GM19328 (cell line): ENCODE results near the gene EARS2.

Experiments
- ATAC-seq: cut with Tn5 transposase; IDR thresholded peaks from one replicate; pipeline ENCODE4 v1.9.1; 2021; ENCODE audit warnings: mild to moderate bottlenecking, moderate library complexity; ENCODE audit not compliant: unreplicated experiment

The EARS2 gene

DNA sequence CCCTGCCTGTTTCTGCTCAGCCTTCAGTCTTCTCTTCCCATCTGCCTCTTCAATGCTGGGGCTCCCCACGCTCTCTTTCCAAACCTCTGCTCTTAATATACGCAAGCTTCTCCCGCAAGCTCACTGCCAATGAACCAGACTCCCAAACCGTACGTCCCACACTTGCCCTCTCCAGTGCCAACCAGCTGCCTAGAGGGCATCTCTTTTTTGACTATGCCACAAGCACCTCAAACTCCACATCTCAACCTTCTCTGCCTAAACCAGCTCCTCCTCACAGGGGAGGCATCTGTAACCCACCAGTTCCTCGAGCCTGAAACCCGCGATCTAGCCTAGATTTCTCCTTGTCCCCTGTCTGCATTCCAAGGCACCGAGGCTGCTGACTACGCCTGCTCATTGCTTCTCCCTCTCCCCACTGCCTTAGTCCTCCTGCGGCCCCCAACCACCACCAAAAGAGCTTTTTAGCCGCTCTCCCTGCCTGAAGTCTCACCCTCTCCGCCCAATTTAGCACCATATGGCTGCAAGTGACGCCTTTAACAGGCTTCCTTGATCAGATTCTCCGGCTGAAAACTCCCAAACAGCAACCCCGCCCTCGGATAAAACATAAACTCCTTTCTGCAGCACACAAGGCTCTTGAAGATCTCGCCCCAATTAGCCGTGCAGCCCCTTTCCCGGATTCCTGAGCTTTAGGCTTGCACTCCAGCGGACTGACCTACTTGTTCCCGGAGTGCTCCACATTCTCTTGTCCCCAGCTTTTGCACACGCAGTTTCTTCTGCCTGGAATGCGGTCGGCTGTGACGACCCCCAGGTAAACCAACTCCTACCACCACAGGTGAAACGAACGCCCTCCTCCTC lies 48.3 kb downstream of the EARS2 start:
- ATAC-seq = no peak

DNA sequence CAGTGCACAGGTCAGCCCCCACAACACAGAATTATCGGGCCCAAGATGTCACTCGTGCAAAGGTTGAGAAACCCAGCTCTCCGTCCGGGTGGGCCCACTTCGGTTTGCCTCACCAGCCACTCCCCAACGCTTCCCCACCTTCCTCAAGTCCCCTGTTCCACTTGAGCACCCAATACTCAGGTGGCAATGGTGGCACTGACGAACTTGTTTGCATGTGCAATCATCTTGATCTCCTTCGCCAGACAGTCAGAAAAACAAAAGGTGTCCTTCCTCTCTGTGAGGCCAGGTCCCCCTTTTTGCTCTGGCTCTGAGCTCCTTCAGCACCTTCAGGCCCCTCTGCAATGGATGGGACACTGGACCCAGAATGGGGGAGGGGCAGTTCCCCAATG lies 50.5 kb downstream of the EARS2 start:
- ATAC-seq = no peak

DNA sequence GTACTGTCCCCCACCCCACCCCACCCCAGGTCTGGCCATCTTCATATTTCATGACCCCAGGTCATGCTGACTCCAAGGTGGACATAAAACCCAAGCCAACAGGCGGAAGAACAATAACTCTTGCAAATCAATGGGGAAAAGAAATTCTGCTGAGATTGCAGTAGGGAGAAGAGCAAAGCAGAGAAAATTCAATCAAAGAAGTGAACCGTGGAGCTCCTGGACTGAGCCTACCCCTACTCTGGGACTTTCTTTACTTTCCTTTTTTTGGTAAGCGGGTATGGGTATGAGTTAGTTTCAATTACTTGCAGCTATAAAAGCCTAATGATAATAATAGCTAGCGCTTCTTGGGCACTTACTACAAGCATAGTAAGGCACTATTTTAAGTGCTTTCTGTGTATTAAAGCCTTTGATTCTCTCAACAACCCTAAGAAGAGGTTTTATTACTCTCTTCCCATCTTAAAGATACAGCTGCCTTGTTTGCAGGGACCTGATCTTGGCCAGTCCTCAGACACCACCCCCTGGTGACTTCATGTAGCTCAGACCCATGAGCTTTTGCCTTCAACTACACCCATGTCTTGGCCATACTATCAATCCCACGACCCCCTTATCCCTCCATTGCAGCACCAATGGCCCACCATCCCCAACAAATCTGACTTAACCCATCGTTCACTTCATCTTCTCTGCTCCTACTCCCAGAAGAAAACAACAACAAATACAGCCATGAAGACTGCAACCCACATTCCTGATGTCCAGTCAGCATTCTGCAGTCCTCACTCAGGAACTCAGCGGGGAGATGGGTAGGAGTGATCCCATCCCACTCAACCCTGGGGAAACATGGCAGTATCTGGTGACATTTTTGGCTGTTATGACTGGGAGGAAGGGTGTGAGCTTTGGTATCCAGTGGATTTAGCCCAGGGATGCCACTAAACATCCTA lies 51.2 kb downstream of the EARS2 start:
- no peak for ATAC-seq

DNA sequence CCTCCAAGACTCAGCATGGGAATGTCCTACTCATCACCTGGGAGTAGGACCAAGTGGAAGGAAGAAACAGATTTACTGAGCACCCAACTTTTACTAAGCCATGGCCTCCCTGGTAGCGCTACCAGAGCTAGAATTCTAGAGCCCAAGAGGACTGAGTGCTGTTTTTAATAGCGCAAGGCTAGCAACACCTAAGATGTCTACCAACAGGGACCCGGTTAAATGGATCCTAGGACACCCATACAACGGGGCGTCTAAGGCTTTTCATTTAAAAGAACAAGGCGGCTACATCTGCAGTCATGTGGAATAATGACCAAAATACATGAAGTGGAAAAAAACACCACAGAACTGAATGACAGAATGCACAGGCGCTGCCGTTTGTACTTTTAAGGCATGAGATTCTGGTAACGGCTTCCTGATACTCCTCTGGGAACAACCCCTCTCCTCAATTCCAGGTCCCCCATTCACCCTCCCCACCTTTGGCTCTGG lies 51.9 kb downstream of the EARS2 start:
- ATAC-seq = no peak

DNA sequence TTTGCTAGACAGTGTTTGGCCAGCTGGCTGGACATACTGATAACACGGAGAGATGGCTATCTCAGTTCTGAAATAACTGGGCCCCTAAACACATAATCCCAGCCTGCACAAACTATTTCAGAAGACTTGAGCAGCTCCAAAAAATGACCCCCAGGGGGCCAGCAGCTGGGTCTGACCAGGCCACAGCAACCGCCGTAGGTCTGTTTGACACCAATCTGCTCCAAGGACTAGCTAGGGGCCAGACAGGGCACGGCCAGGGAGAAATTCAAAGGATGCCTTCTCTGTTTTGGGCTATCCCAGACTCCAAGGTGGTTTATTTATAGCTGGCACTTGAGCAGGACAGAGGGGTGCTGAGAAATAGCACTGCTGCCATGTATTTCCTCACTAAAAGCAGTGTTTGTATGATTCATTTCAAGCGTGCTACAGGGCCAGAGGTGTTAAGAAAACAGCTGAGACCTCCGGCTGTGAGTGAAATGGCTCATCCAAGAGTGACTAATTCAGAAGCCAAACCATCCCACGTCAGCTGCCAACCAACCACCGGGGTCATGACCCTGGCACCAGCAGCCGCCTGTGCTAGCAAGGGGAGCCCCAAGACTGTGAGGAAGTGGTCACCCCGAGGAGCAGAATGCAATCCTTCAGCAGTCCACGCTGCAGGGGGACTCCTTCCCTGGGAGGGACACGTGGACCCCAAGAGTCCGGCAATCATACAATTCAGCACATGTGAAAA lies 52.5 kb downstream of the EARS2 start:
- ATAC-seq = no peak

DNA sequence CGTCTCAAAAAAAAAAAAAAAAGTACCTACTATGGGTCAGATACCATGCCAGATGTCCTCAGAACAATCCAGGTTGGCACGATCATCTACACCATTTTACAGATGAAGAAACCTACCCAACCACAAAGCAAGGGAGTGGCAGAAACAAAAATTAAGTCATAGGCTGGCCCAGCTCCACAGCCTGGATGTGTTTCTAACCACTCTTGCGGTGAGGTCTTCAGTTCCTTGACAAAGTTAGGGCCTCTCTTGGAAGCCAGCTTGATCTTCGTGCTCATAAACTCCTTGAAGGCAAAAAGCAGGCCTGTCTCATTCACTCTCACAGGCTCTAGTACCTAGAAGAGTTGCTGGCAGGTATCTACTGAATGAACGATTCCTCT lies 53.1 kb downstream of the EARS2 start:
- no peak for ATAC-seq

DNA sequence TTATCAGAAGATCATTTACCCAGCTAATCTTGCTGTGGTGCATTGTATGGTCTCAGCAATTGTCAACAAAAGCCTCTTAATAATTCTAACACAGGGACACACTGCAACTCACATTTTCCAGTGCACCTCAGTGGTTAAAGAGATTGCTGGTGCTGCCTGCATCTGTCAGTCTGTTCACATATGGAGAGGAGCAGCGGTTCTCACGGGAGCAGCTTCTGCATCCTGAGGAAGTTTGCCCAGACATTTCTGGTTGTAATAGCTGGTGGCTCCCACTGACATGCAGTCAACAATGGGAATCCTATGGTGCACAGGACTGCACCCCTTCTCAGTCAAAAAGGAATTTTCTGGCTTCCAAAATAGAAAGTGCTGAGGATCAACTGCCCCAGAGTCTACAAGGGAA lies 54.7 kb downstream of the EARS2 start:
- ATAC-seq = no peak

DNA sequence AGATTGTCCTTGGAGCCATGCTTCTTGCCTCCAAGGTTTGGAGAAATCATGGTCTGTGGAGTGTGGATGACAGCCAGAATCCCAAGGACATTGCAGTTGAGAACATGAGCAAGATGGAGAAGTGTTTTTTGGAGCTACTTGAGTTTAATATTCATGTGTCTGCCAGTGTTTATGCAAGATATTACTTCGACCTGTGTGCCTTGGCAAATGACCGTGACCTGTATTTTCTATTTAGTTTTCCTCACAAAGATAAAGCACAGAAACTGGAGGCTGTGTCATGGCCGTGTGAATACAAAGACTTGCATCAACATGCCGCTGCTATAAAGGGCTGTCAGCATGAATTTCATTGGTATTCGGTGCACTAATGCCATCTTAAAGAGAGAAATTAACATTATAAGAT lies 55.9 kb downstream of the EARS2 start:
- ATAC-seq = no peak

DNA sequence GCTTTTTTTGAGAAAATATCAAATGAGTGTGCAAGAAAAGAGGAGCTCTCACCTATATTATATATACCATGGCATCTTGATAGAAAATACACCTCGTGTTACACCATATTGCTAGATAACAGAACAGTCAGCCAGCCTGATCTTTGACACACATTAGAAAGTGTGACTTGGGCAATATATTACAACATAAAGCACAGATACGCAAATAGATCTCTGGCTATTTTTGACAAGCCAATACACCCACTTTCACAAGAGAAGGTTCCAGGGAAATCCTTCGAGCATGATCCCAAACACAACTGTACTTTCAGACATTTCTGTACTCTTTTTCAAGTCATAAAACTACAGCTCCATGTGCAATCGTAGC lies 56.3 kb downstream of the EARS2 start:
- no peak for ATAC-seq

DNA sequence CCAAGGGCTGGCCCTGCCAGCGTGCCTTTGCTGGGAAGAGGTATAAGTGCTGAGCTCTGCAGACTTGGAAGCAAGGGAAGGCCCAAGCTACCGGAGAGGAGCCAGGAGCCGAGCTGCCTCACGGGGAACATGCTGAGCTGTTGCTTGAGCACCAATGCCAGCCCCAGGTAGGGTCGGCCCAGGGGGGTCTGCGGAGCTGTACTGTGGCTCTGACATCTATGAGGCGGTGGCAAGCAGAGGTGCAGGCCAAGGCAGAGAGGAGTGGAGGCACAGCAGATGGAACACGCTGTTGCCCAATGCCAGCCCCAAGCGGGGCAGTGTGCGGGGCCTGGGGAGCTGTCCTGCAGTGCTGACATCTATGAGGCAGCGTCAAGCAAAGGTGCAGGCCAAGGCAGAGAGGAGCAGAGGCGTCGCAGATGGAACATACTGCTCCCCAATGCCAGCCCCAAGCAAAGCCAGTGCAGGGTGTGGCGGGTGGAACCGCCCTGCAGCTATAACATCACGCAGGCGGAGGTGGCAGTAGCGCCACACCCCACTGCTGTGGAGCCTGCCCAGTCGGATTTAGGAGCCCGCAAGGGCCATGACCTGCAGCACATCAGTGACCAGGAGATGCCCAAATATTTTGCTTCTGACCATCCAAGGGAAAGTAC lies 56.8 kb downstream of the EARS2 start:
- no peak for ATAC-seq

DNA sequence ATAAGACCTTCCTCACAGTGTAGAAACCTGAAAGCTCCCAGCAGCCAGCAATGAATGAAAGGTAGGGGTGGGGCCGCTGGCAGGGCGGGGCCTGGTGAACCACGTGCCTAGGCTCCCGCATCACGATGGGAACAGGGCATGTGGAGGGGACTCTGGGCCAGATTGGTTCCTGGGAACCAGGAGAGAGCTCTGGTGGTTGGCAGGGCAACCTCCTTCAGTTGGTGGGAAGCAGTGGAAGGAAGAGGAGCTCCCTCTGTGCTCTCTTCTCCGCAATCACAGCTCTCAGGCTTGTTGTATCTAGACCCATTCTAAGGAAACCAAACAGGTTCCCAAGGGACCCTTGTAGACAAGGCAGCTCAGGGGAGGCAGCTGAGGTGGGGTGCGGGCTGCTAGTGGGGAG lies 57.3 kb downstream of the EARS2 start:
- no peak for ATAC-seq

DNA sequence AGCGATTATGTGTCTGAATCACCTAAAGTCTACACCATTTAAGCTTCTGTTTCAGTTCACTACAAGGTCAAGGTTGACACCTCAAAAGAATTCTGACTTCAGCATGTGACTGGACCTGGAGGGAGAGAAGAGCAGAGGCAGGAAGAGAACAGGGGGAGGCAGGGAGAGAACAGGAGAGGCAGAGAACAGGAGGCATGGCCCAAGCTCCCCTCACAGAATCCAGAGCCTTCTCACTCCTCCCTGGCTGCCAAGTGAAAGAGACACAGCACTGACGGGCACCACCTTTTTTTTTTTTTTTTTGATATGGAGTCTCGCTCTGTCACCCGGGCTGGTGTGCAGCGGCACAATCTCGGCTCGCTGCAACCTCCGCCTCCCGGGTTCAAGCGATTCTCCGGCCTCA lies 58.3 kb downstream of the EARS2 start:
- ATAC-seq = no peak

DNA sequence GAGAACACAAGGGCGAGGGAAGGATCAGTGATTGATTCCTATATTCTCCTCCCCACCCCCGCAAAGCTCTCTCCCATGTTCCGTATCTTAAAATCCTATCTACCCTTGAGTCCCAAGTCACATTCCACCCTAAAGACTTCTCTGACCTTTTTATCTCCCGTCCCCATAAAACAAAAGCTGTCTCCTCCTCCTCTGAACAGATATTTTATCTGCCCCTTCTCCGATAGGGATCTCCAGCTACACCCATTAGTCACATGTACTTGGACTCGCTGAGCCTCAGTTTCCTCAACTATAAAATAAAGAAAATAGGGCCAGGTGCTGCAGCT lies 59.6 kb downstream of the EARS2 start:
- no peak for ATAC-seq

DNA sequence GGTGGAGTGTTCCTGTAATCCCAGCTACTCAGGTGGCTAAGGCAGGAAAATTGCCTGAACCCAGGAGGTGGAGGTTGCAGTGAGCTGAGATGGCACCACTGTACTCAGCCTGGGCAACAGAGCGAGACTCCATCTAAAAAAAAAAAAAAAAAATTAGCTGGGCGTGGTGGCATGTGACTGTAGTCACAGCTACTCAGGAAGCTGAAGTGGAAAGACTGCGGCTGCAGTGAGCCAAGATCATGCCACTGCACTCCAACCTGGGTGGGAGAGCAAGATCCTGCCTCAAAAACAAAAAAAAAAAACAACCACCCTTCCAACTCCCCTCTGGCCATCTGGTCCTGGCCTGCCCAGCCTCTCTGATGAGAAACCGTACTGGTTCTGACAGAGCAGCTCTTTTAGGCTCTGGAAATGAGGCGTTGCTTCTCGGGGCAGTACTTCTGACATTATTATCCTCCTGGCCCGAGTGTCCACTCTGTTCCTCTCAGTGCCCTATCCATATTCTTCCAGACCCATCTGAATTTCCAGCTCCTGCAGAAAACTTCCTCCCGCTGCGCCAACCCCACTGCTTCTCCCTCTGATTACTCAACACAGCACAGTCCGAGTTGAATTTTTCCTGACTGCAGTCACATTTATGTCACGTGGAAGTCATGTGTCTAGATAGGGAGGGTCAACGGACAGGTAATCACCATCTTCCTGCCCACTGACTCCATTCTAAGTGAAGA lies 60.2 kb downstream of the EARS2 start:
- ATAC-seq = no peak

DNA sequence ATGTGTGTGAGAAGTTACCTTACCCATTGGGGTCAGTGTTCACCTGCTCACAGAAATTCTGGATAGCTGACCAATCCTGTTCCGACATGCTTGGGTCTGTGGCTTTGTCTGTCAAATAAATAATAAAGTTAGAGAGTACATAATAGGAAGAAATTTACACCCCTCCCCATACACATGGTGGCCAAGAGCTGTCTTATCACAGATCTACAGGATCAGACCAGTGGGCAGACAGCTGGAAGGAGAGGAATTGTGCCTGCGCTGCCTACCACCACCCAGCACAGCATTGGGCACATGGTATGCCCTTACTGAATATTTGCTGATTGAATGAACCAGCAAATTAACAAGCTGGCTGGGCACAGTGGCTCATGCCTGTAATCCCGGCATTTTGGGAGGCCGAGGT lies 61.5 kb downstream of the EARS2 start:
- no peak for ATAC-seq

DNA sequence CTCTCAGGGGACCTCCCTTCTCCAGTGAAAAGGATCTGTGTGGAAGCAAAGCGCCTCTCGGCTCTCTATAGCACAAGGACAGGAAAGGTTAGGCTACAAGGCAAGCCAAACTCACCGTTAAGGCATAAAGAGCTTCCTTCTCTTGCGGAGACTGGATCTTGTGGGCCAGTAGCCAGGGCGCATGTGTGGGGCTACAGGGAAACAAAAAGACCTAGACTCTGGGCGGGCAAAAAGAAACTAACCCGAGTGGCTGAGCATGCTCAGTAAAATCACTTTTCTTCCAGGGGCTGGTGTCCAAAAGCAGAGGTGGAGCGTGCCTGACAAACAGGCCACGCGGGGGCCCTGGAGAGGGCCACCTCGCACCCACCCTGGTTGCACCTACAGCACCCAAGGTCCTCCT lies 63.0 kb downstream of the EARS2 start:
- ATAC-seq = no peak

DNA sequence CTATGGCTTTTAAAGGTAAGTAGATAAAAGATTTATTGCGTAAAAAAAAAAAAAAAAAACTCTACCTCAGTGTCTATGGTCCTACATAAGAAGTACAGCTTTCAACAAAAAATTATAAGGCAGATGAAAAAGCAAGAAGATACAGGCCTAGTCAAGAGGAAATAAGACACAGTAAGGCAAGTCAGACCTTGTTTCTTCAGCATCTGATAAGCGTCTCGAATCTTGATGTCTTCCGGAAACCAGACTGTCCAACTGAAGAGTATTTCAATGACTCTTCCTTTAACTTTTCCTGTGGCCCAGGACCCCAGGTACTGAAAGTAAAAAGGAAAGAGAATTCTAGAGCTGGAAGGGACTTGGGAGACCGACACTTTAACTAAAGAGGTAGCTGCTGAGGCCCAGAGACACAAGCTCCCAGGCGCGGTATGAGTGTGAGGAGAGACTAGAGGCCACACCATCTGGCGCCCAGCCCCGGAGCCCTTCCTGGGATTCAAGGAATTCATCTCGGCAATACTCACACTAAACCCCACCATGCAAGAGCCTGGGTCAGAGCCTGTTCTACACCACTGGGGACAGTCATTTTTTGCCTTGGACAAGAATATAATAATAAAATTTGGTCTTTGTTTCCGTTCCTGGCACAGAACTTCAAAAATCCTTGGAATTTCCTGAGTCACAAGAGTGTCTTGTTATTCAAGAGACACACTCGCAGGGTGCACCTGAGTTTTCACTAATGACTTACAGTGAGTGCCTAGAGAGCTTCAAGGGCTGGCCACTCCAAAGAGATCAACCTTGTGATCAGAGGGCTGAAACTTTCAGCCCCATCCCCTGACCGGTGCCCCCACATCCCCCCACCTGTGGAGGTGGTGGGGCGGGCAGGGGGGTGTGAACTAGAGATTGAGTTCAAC lies 65.4 kb downstream of the EARS2 start:
- no peak for ATAC-seq

DNA sequence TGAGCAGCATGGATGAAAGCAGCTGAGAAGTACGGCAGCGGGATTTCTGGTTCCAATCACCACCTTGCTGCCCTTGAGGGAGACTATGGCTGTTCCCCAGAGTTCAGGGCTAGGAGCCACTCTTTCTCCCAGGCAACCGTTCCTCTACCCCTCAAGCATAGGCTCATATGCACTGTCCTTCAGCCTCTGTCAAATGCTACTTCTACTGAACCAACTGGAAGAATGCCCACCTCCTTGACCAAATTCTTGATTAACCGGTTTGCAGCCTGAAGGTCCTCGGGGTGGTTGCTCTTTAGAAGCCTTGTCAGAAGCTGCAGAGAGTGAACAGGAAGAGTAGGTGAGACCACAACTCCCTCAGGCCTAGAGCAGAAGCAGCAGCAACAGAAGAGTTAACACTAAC lies 70.7 kb downstream of the EARS2 start:
- ATAC-seq = no peak

DNA sequence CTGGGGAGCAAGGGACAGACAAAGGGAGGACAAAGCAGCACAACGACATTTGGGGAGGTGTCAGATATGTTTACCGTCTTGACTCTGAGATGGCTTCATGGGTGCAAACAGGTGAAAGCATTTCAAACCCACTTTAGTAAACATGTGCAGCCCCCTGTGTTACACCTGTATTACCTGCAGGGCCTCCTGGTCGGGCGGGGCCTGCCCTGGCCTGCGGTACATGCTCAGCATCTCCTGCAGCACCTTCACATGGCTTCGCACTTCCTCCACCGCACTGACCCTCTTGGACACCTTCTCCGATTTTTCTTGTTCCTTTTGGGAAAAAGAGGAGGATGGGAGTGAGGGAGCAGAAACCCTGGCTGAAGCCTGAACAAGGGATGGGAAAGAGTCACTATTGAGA lies 71.3 kb downstream of the EARS2 start:
- no peak for ATAC-seq
